Right lobe of liver (tissue), 4 donors: Measurements from ENCODE around the gene KIAA0825.

Source experiments
- POLR2A ChIP-seq: fragments of 450-650 bp; IDR thresholded peaks from one replicate; pipeline ENCODE4 v1.6.1; 2017; ENCODE audit warnings: antibody characterized with exemption, mild to moderate bottlenecking
- TF ChIP-seq, protein P1 (sequence below), 4 donors: fragments of 200-600 bp in 3 of 4; fragments of 450-650 bp in 1 of 4; IDR thresholded peaks; one replicate each; pipeline versions ENCODE4 v1.5.1 to v1.8.0; 2016 to 2022; ENCODE audit warnings: antibody characterized with exemption in 4 of 4, mild to moderate bottlenecking in 2 of 4
- donor health status: DM: no; HTN: no; CAD: no.
- donor health status: DM: no; HTN: no; CAD: no.
- donor health status: DM: no; HTN: yes; CAD: no.

- TF ChIP-seq, protein P1, sequence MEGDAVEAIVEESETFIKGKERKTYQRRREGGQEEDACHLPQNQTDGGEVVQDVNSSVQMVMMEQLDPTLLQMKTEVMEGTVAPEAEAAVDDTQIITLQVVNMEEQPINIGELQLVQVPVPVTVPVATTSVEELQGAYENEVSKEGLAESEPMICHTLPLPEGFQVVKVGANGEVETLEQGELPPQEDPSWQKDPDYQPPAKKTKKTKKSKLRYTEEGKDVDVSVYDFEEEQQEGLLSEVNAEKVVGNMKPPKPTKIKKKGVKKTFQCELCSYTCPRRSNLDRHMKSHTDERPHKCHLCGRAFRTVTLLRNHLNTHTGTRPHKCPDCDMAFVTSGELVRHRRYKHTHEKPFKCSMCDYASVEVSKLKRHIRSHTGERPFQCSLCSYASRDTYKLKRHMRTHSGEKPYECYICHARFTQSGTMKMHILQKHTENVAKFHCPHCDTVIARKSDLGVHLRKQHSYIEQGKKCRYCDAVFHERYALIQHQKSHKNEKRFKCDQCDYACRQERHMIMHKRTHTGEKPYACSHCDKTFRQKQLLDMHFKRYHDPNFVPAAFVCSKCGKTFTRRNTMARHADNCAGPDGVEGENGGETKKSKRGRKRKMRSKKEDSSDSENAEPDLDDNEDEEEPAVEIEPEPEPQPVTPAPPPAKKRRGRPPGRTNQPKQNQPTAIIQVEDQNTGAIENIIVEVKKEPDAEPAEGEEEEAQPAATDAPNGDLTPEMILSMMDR (IDR thresholded peaks at IDR 0.05): no peak
- no peak for TF ChIP-seq POLR2A
Observed at GRCh38 chr5:94175912-94176311, 442.5 kb downstream of the KIAA0825 start.
